ENCODE results near the gene ADSS1.

DNA sequence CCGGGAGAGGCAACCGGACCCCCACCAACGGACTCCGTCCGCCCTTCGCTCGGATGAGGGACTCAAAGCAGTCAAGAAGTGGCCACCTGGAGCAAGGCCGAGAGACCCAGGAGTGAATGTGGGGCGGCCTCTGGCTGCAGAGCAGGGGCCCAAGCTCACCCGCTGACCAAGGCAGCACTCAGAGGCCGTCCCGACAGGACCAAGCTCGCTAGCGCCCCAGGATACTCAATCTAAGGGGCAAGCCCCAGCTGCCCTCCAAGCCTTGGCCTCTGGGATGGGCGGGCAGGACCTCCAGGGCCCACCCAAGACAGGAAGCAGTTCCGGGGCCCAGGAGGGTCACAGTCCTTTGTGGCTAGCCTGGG, 70.6 kb downstream of the ADSS1 start:
- TF ChIP-seq, protein P1, sequence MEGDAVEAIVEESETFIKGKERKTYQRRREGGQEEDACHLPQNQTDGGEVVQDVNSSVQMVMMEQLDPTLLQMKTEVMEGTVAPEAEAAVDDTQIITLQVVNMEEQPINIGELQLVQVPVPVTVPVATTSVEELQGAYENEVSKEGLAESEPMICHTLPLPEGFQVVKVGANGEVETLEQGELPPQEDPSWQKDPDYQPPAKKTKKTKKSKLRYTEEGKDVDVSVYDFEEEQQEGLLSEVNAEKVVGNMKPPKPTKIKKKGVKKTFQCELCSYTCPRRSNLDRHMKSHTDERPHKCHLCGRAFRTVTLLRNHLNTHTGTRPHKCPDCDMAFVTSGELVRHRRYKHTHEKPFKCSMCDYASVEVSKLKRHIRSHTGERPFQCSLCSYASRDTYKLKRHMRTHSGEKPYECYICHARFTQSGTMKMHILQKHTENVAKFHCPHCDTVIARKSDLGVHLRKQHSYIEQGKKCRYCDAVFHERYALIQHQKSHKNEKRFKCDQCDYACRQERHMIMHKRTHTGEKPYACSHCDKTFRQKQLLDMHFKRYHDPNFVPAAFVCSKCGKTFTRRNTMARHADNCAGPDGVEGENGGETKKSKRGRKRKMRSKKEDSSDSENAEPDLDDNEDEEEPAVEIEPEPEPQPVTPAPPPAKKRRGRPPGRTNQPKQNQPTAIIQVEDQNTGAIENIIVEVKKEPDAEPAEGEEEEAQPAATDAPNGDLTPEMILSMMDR (IDR thresholded peaks at IDR 0.05), result no peak
- no peak for TF ChIP-seq POLR2A (IDR thresholded peaks at IDR 0.05)
